H54 (cell line): ENCODE measurements around the gene CUX1.
"Not testable (repeated sequence)": the region's sequence is repeated elsewhere in the genome, so short reads cannot be mapped to it uniquely, and the experiment has no call there.

Source experiments
- DNase-seq: peaks from one replicate; pipeline ENCODE4 v3.0.0; 2011; ENCODE audit warnings: low spot score, mixed read lengths; ENCODE audit not compliant: insufficient read length
- FAIRE-seq: peaks from 3 replicates; lab custom pipeline; 2011; peaks lifted over from hg19 to GRCh38; lab: Jason Lieb, UNC
- POLR2A ChIP-seq: IDR thresholded peaks from 2 replicates; pipeline ENCODE4 v1.6.1; 2011; ENCODE audit warnings: low read depth, mild to moderate bottlenecking, low read length

Gene CUX1

DNA sequence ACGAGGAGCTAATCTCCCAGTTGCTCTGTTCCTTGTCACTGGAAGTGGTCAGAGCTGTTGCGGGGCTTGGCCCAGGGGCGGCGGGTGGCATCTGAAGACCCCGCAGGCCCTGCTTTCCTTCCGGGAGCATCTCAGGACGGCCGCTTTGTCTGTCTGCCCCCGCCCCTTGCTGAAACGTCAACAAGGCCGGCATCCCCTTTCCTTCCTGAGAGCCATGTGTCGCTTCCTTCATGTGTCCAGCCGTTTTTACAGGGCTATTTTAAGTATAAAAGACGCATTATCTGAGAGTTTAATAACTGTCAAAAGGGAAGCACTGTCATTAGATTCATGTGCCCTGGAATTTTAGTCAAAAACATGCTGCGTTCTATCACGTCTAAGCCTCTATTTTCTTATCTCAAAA, 110.4 kb downstream of the CUX1 start:
- FAIRE-seq, result no peak
- DNase-seq, result no peak
- no peak for TF ChIP-seq POLR2A

DNA sequence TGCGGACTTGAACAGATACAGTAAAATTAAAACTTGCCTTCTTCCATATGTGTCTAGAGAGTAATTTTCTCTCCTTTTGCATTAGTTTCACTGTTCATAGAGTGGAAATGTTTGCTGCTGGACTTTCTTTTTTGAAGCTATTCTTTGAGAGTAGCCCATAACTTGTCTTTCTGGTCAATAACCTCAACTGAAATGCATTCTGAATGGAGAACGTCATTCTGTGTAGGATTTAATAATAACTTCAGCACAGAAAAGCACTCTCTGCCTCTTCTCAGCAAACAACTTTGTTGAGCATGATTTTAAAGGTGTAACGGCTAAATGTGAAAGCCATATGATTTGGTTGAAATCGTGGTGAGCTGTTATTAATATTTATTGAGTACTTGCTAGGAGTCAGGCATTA, 111.8 kb downstream of the CUX1 start:
- TF ChIP-seq POLR2A, result no peak
- DNase-seq, result no peak
- FAIRE-seq, result no peak

DNA sequence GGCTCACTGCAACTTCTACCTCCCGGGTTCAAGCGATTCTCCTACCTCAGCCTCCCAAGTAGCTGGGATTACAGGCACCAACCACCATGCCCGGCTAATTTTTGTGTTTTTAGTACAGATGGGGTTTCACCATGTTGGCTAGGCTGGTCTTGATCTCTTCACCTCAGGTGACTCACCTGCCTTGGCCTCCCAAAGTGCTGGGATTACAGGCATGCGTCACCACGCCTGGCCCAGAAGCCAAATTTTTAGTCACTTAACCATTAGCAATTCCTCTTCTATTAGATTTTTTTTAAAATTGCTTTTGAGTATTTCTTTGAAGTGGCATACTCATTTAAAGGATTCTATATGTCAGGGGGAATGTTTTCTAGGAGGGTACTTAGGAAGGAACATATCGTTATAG, 112.5 kb downstream of the CUX1 start:
- not testable (repeated sequence) for FAIRE-seq, DNase-seq

DNA sequence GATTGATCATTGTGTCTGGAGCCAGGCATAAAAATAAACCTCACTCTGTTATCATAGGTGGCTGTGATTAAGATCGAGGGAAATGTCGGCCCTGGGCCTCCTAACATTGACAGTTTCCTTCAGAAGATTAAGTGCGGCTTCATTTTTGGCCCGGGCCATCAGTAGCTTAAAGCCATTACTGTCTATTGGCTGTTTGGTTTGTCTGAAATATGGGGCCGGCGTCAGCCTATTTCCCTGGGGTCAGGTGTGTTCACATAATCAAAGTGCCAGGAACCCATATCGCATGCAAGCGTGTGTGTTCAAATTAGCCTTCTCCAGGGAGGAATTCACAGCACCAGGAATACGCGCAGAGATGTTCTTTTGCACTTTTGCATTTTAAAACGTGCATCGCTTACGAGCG, 114.7 kb downstream of the CUX1 start:
- no peak for FAIRE-seq
- no peak for DNase-seq
- no peak for TF ChIP-seq POLR2A

DNA sequence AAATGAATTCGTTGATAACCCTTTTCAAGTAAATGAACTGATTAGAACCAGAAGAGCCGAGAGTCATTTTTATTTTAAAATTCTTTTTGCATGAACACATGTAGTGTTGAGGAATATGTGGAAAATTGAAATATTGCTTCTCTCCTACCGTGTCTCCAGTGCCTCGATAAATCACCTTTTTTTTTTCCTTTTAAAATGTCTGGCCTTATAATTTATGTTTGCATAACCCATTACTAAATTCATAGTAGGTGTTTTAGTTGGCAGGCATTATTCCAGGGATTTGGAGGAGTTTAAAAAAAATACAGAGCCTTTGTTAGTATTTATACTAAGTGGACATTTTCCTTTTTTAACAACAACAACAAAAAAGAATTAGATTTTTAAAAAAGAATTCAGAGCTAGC, 115.6 kb downstream of the CUX1 start:
- TF ChIP-seq POLR2A, result no peak
- FAIRE-seq, result no peak
- no peak for DNase-seq

DNA sequence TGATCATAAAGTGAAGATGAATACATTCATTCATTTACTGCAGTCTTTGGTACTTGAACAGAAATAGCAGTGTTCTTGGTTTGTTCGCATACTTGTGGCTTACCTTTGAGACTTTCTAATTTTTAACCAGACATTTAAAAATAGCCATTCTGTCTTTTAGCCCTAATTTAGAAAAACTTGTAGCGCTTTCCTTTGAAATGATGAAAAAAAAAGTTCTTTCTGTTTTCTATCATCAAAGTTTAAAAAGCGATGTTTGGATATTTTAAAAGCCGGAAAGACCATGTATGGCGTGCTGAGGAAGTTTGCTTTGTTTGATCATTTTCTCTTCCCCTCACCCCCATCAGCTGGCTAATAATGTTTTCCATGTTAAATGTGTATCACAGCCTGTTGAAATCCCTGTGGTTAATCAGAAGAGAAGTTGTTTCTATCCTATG, 116.3 kb downstream of the CUX1 start:
- TF ChIP-seq POLR2A, result no peak
- DNase-seq (no peak), FAIRE-seq (no peak)

DNA sequence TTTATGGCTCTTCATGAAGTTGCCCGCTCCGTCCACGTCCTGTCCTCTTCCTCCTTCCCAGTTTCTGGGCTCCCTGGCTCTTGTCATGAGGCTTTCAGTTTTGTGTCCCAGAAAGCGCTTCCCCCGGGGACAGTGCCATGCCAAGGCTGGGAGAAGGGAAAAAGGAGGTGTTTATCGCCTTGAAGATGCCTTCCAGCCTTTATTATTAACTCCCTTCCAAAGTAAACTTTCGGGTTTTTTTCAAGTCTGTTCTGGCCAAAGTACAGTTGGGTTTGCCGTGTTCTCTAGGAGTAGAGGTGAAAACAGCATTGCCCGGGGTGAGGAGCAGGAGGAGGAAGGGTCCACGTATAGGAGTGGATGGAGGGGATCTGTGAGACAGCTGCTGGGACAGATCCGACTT, 117.2 kb downstream of the CUX1 start:
- DNase-seq, result no peak
- TF ChIP-seq POLR2A, result no peak
- no peak for FAIRE-seq

DNA sequence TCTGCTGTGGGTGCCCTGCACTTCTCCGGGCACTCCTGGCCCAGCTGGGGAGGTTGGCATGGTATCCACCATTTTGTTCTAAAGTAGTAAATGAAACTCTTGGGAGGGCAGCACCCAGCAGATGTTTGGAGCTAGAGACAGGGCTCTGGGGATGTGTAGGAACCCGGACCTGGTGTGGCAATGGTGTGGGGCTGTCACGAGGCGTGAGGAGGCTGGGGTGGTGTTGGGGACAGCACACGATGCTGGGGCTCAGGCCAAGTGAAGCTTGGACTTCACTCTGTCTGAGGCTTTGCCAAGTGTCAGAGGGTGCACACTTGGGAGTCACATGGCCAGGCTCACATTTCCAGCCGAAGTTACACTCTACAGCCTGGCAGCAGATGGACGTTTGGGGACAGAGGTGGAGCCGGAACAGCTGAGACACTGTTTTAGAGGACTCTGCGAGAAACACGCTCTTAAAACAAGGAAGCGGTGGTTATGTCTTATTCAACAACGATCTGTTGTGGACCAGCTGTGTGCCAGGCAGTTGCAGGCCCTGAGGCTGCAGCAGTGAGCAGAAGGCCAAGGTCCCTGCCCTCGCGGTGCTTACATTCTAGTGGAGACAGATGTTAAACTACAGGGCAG, 118.2 kb downstream of the CUX1 start:
- no peak for FAIRE-seq
- DNase-seq, result no peak
- TF ChIP-seq POLR2A, result no peak

DNA sequence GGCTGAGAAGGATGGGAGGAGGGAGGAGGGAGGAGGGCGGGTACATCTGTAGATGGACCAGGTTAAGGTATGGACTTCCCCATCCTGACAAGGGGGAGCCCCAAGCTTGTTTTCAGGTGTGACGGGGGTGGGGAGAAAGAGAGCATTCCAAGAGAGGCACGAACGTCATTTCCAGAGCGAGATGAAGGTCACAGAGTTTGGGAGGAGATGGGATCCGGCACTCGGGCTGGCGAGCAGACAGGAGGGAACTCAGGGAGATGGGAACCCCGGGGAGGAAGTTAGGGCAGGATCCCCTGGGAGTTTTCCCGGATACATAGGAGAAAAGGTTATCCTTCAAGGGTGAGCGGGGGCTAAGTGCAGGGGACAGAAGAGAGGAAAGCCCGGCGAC, 118.8 kb downstream of the CUX1 start:
- DNase-seq, result no peak
- no peak for FAIRE-seq
- TF ChIP-seq POLR2A, result no peak

DNA sequence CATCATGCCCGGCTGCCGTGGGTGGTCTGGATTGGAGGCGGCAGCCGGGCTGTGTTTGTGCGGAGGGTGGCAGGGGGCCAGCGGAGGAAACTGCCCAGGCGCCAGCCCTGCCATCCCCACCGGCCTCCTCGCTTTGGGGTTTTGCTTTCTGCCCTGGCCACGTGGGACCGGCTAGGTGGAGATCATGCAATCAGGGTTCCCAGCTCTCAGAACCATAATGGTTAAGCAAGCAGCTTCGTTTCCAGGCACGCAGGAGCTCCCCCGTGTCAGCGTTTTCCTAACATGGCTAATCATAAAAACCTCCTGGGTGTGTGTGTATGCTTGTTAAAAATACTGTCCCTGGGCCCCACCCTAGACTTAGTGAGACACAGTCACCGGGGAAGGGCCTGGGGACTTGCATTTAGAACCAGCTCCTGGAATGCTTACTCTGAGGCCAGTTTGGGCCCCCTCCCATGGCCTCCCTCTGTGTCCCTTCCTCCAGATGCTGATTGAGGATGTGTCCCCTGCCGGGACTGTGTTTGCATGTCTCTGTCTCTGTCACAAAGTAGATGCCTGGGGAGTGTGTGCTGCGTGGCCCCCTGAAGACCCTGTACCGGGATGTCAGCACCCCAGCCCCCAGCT, 119.3 kb downstream of the CUX1 start:
- FAIRE-seq (no peak), DNase-seq (no peak)
- no peak for TF ChIP-seq POLR2A

DNA sequence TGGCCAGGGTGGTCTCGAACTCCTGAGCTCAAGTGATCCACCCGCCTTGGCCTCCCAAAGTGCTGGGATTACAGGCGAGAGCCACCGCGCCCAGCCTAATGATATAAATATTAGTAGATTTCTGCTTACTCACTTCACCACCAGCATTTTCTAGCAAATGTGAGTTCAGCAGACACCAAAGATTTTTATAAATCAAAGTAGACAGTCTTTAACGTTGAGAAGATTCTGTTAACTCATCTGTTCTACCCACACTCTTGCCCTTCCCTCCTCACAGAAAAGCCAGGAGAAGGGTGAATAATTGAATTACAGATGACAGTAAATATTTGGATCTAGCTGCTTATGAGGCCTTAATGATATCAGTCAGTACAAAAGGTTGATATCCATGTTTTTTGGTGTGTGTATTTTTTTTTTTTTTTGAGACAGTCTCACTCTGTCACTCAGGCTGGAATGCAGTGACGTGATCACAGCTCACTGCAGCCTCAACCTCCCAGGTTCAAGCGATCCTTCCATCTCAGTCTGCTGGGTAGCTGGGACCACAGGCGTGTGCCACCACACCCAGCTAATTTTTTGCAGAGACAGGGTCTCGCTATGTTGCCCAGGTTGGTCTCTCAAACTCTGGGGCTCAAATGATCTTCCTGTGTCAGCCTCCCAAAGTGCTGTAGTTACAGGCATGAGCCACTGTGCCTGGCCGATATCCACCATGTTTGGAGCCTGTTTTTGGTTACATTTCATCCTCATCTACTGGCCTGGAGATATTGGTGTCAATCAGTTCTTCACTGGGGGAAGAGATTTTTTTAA, 120.5 kb downstream of the CUX1 start:
- TF ChIP-seq POLR2A, result no peak
- FAIRE-seq (no peak), DNase-seq (no peak)

DNA sequence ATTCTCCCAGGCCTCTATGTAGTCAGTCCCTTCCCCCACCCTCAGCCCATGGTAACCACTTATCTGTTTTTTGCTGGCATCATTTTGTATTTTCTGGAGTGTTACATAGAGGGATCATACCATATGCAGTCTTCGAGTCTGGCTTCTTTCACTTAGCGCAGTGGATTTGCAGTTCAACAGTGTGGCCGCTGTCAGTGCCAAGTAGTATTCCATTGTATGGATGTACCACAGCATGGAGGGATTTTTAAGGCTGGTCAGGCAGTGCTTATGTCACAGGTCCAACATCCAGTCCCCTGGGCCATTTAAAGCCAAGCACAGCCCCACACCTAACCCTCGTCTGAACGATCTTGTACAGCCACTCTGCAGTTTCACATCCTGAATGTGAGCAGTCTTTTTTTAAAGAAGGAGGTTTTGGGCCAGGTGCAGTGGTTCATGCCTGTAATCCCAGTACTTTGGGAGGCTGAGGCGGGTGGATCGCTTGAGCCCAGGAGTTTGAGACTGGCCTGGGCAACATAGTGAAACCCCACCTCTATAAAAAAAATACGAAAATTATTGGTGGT, 121.8 kb downstream of the CUX1 start:
- no peak for TF ChIP-seq POLR2A
- FAIRE-seq, result no peak

DNA sequence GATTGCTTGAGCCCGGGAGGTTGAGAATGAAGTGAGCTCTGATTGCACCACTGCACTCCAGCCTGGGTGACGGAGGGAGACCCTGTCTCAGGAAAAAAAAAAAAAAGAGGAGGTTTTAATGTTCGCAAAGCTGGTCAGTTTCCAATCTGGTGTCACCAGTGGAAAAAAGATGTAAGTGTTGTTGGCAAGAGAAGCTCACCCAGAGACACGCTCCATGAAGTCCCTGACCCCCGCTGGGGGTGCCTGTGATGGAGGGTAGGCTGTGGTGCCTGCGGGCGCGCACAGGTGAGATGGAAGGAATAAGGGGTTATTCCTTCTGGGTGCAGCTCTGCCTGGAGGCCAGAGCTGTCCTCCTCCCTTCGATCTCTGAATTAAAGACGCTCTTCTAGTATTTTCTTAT, 122.7 kb downstream of the CUX1 start:
- DNase-seq (no peak), FAIRE-seq (no peak)
- no peak for TF ChIP-seq POLR2A

More for the DNA sequence above, 121.8 kb downstream of the CUX1 start:
- no peak for DNase-seq

DNA sequence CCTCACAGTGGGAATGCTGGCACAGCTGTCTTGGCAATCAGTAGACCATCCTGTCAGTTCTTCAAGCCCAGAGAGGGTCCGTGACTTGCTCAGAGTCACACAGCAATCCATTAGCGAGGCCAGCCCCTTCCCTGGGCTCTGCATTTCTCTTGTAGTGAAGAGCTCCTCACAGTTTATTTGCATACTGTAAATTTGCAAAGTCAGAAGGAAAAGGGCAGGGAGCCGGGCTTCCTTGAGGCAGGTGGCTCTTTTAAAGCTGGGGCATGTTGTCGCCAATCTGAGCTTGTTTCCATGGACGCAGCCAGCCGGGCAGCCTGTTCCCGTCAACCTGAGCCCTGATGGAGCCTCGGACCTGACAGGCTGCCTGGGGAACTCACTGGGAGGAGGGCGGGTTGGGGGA, 123.4 kb downstream of the CUX1 start:
- DNase-seq, result no peak
- TF ChIP-seq POLR2A, result no peak
- no peak for FAIRE-seq
